Measurements from ENCODE around the gene TMEM134. TPM values are rescaled to one million over a fixed set of nuclear protein-coding genes. Genes with fewer than 3 reads are reported as not detected.

The TMEM134 gene
- total RNA-seq, 1 donor from 2014 or later: 82.9 TPM

DNA sequence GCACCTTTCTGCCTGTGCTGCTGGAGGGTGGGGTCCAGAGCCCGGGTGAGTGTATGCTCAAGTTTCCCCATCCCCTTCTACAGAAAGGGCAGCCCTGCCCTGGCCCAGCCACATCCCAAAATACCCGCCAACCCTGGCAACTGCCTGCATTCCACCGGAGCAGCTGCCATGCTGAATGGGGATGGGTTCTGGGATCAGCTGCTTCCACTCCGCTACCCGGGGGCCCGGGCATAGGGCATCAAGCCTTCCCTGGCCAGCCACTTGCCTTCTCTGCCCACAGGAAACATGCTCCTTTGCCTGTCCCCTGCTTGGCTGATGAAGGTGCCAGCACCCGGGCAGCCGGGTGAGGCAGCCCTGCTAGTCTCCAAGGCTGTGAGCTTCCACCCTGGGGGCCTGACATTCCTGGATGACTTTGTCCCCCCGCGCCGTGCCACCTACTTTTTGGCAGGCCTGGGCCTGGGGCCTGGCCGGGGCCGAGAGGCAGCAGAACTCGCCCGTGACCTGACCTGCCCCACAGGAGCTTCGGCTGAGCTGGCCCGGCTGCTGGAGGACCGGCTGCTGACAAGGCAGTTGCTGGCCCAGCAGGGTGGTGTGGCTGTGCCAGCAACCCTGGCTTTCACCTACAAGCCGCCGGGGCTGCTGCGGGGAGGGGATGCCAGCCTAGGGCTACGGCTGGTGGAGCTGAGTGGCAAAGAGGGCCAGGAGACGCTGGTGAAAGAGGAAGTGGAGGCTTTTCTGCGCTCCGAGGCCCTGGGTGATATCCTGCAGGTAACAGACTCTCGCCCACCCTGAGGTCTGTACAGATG lies 50.4 kb downstream of the TMEM134 start:
- intact Hi-C loops (cut with DNase I): no loop called here
- ATAC-seq (ENCODE audit: poor library complexity): peak; percentile 51
- peak; percentile 69 for DNase-seq

DNA sequence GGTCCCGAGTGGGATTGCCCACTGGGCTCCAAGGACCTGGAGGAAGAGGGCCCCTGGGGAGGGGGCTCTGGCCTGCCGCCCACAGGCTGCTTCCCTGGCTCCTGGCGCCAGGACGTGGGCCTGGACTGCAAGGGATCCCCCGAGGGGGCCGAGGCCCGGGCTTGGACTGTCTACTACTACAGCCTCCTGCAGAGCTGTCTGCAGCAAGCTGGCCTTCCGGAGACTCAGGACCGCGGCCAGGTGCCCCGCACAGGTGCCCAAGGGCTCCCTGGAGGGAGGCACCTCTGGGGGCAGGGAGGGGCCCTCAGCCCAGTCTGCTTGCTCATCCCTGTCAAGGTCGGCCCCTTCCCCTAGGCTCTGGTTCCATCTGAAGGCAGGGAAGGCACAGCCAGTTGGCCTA lies 51.6 kb downstream of the TMEM134 start:
- intact Hi-C loops (cut with DNase I): no loop called here
- ATAC-seq (ENCODE audit: poor library complexity): no peak
- no peak for DNase-seq

DNA sequence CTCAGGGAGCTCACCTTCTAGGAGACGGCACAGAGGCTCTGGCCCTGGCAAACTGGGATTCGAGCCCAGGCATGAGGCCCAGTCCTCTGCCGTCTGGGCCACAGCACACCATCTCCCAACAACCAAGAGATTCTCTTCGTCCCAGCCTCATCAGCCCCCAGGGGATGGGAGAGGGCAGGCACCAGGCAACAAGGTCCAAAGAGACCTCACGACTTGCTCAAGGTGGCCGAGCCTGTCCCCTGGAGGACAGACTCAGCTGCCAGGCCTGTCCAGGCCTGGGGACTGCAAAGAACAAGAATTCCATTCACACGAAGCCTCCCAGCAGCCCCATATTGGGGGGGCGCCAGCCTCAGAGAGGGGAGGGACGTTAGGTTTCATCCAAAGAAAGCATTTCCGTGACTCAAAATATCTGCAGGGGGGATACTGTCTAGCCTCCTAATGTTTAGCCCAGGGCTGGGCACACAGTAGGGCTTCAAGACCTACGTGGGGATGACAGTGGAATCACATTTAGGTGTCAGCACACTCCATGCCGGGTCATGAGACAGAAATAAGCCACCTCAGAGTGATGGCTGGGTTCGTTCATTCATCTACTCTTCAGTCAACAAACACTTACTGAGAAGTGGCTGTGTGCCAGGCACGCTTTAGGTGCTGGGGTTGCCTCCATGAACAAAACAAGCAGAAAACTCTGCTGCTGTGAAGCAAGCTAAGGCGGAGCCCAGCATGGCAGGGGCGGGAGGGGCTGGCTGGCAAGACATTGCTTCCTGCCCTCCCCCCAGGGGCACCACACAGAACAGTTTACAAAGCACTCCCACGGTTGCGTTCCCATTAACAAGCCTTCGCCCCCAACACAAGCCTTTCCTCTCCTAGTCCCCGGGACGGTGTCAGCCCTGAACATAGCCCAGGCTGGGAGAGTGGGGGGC lies 52.4 kb downstream of the TMEM134 start:
- intact Hi-C loops (cut with DNase I): no loop called here
- ATAC-seq (ENCODE audit: poor library complexity) (no peak), DNase-seq (peak; percentile 61)

DNA sequence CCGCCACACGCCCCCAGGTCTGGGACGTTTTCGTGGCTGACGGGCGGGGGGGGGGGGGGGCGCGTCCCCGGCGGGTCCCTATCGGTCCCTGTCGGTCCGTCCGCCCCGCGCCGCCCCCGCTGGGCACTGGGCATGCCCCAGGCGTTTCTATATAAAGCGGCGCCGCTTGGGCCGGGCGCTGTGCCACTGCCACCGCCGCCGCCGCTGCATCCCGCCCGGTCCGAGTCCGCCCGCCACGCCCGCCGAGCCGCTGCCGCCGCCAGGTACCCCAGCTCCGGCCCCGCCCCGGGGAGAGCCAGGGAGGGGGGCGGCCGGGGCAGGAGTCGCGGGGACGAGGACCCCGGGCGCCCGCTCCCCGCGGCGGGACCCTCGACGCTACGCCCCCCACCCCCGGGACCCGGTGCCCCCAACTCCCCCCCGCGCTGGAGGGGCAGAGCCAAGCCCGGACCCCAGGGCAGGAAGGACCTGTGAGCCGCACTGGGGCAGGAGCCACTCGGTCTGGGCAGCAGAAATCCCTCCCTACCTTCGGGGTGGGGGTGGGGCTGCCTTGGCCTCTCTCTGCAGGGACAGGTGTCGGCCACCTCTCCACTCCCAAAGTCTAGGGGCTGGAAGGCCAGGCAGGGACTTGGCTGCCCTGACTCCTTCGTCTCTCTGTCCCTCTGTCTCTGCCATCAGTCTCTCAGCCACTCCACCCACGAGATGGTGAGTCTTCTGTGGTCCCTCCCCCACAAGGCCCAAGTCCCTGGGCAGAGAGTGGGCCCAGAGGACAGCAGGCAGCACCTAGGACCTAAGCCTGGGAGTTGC lies 53.3 kb downstream of the TMEM134 start, which contains the start of gene CARNS1:
Gene CARNS1 (plus strand): TSS at position 178 of the 804 bp plus-strand sequence. CDS start 522 bp downstream, at position 700.
- DNase-seq: no peak
- intact Hi-C loops (cut with DNase I): no loop called here
- ATAC-seq (ENCODE audit: poor library complexity): peak; percentile 18

DNA sequence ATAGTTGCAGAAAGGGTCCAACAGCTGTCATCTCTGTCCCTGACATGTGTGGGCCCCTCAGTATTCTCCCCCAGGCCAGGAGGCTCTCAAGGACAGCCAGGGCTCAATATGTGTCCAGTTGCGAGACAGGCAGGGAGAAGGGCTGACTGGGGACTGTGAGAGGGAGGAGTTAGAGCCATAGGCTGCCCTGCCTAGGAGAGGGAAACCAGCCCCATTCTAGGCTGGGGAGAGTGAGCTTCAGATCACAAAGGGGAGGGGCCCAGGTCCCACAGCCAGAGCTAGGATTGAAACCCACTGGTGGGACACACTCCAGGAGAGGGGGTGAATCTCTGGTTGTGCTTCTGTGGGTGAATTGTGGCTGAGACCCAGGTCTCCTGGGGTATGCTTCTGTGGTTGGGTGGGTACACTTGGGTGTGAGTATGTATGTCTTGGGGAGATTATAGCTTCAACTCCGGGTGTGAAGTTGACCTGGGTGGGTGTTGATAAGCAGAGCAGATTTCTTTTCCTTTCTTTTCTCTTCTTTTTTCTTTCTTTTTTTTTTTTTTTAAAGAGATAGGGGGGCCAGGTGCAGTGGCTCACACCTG lies 55.7 kb downstream of the TMEM134 start:
- DNase-seq (no peak), ATAC-seq (ENCODE audit: poor library complexity) (no peak)
- intact Hi-C loops (cut with DNase I): no loop called here

DNA sequence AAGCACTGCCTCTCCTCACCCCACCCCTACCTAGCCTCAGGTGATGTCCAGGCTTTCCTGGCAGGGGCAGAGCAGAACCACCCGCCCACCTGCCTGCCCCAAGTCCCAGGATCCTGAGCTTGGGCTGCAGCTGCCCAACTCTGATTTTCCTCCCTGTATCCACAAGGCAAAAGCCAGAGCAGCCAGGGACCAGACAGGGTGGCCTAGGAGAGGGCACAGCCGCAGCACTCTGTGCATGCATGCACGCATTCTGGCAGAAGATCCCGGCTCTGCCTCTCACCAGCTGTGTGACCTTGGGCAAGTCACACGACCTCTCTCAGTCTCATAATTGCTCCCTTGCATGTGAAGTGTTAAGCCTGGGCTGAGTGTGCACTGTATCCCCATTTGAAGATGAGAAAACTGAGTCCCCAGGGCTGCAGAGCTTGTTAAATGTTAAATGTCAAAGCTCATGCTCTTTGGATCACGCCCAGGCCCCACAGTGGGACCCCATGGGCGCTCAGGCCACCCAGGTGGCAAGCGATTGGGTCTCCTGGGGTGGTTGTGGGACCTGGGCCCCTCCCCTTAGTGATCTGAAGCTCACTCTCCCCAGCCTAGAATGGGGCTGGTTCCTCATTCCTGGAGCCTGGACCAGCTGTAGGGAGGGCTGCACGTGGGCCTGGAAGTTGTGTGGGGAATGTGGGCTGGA lies 56.4 kb downstream of the TMEM134 start:
- no peak for ATAC-seq (ENCODE audit: poor library complexity)
- intact Hi-C loops (cut with DNase I): no loop called here

DNA sequence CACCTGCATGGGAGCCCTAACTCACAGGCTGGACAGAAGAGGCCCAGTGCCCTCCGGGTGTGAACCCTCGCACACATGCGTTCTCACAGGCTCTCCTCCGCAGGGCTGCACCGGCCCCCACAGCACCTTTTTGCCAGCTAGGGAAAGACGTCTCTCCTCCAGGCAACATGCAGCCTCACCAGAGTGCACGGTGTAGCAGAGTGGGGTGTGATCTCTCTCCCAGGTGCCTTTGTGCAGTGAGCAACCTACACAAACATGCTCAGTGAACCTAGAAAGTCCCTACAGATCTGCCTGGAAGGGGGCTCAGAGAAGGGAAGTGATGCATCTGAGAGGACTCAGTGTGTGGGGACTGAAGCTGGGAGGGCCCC lies 57.3 kb downstream of the TMEM134 start:
- intact Hi-C loops (cut with DNase I): no loop called here
- ATAC-seq (ENCODE audit: poor library complexity) (no peak), DNase-seq (no peak)

More for the DNA sequence above, 56.4 kb downstream of the TMEM134 start:
- no peak for DNase-seq

Small RNA genes within 50 kb of the gene (microRNA-seq; reads per million reads assigned to microRNA genes)
- gene MIR6752: not detected

Other genes starting within 250 kb of the TMEM134 start
- 53.4 TPM for gene GRK2, start 202.8 kb downstream of the TMEM134 start, total RNA-seq
- 11.6 TPM for gene ANKRD13D, start 179.9 kb downstream of the TMEM134 start, total RNA-seq
- 12.1 TPM for gene SSH3, start 165.7 kb downstream of the TMEM134 start, total RNA-seq
- 39.9 TPM for gene POLD4, start 115.7 kb downstream of the TMEM134 start, total RNA-seq
- 0.27 TPM for gene CLCF1, start 95.7 kb downstream of the TMEM134 start, total RNA-seq
- gene RAD9A, start 77.3 kb downstream of the TMEM134 start, total RNA-seq: 5.7 TPM
- 103 TPM for gene PPP1CA, start 67.4 kb downstream of the TMEM134 start, total RNA-seq
- 1.00 TPM for gene TBC1D10C, start 65.2 kb downstream of the TMEM134 start, total RNA-seq
- 15.0 TPM for gene CARNS1, start 53.6 kb downstream of the TMEM134 start, total RNA-seq
- 24.6 TPM for gene RPS6KB2, start 40.8 kb downstream of the TMEM134 start, total RNA-seq
- gene PTPRCAP, start 31.6 kb downstream of the TMEM134 start, total RNA-seq: 1.0 TPM
- gene CORO1B, start 25.8 kb downstream of the TMEM134 start, total RNA-seq: 27.1 TPM
- not detected for gene GPR152, start 16.5 kb downstream of the TMEM134 start, total RNA-seq
- gene CABP4, start 13.9 kb downstream of the TMEM134 start, total RNA-seq: 0.75 TPM
- 50.6 TPM for gene AIP, start 13.8 kb upstream of the TMEM134 start, total RNA-seq
- gene PITPNM1, start 36.1 kb upstream of the TMEM134 start, total RNA-seq: 39.0 TPM
- 57.8 TPM for gene CDK2AP2, start 38.9 kb upstream of the TMEM134 start, total RNA-seq
- not detected for gene CABP2, start 54.2 kb upstream of the TMEM134 start, total RNA-seq
- 361 TPM for gene GSTP1, start 114.6 kb upstream of the TMEM134 start, total RNA-seq
- gene NDUFV1, start 137.7 kb upstream of the TMEM134 start, total RNA-seq: 754 TPM
- 110 TPM for gene NUDT8, start 160.7 kb upstream of the TMEM134 start, total RNA-seq
- 0.51 TPM for gene TBX10, start 170.5 kb upstream of the TMEM134 start, total RNA-seq
- not detected for gene ACY3, start 181.5 kb upstream of the TMEM134 start, total RNA-seq
- not detected for gene ALDH3B2, start 205.4 kb upstream of the TMEM134 start, total RNA-seq